GM18861 (cell line): ENCODE results near the gene SLC25A11.
A peak's percentile ranks its signal among the peaks of the same experiment; 100 is the strongest.

Source experiments
- ATAC-seq: cut with Tn5 transposase; IDR thresholded peaks from one replicate; pipeline ENCODE4 v1.9.1; 2021; ENCODE audit not compliant: unreplicated experiment

SLC25A11 gene

GRCh38 chr17:4939796-4940554 lies at the start of gene SLC25A11, which contains the start of gene RNF167:
SLC25A11 (minus strand) TSS chr17:4940046; CDS start chr17:4939910, 136 bp downstream.
RNF167 (plus strand) TSS chr17:4940268; CDS start chr17:4940910, 642 bp downstream.
- ATAC-seq, result peak; percentile 73

GRCh38 chr17:4987767-4988567 lies 48.1 kb upstream of the SLC25A11 start:
- ATAC-seq, result no peak

- ATAC-seq, result peak; percentile 49
These were observed 47.3 kb upstream of the SLC25A11 start, which contains the start of gene CAMTA2 for GRCh38 chr17:4986951-4987766. CAMTA2 (minus strand) TSS chr17:4987675; CDS start chr17:4986222, 1,453 bp downstream.

- ATAC-seq, result no peak
These were observed 46.6 kb upstream of the SLC25A11 start for GRCh38 chr17:4986403-4986802.

- no peak for ATAC-seq
These were observed 42.5 kb upstream of the SLC25A11 start for GRCh38 chr17:4982305-4982704.

- no peak for ATAC-seq
These were observed 40.9 kb upstream of the SLC25A11 start for GRCh38 chr17:4980644-4981216.

- no peak for ATAC-seq
These were observed 38.9 kb upstream of the SLC25A11 start for GRCh38 chr17:4978726-4979125.

GRCh38 chr17:4974115-4974670 lies 34.3 kb upstream of the SLC25A11 start:
- ATAC-seq, result no peak

GRCh38 chr17:4973256-4974114 lies 33.6 kb upstream of the SLC25A11 start:
- ATAC-seq, result no peak

- ATAC-seq, result no peak
These were observed 32.9 kb upstream of the SLC25A11 start for GRCh38 chr17:4972752-4973151.

- no peak for ATAC-seq
These were observed 32.5 kb upstream of the SLC25A11 start for GRCh38 chr17:4972322-4972721.

- ATAC-seq, result no peak
These were observed 32.0 kb upstream of the SLC25A11 start for GRCh38 chr17:4971826-4972225.

- no peak for ATAC-seq
These were observed 30.4 kb upstream of the SLC25A11 start for GRCh38 chr17:4970273-4970672.

- ATAC-seq, result no peak
These were observed 29.8 kb upstream of the SLC25A11 start for GRCh38 chr17:4969551-4970173.

GRCh38 chr17:4969047-4969550 lies 29.3 kb upstream of the SLC25A11 start:
- no peak for ATAC-seq

- ATAC-seq, result no peak
These were observed 28.7 kb upstream of the SLC25A11 start for GRCh38 chr17:4968486-4969046.

- peak; percentile 45 for ATAC-seq
These were observed 28.0 kb upstream of the SLC25A11 start, which contains the start of gene SPAG7 for GRCh38 chr17:4967539-4968485. SPAG7 (minus strand) TSS chr17:4967817; CDS start chr17:4967804, 13 bp downstream.
